ENCODE data around the gene TTI1. TPM values are rescaled to one million over a fixed set of nuclear protein-coding genes. Genes with fewer than 3 reads are reported as not detected.

The TTI1 gene
- total RNA-seq, 1 donor from 2014 or later: 30.1 TPM

- no peak for TF ChIP-seq CTCF (IDR thresholded peaks at IDR 0.05)
- ATAC-seq (ENCODE audit: low read depth) (no peak), DNase-seq (no peak)
- peaks cover 81% of the 10 kb centered on the region for H3K36me3 Mint-ChIP-seq (ENCODE audit: low read depth)
- intact Hi-C loops (cut with micrococcal nuclease): loop anchor here (1.0 kb wide), 4 partner anchors 16 to 148 kb away; partner anchors contain the start of gene TGM2
- POLR2A ChIA-PET: interaction anchor here (0.6 to 1.3 kb wide), 8 partner anchors 10 to 147 kb away, joined by 3 to 14 read pairs (median 3); partner anchors contain the start of gene TGM2
- no peaks in the 10 kb centered on the region for H3K27me3 Mint-ChIP-seq
- H3K4me1 Mint-ChIP-seq: peaks cover 50% of the 10 kb centered on the region
- CTCF ChIA-PET: interaction anchor here (0.7 to 8.3 kb wide), 19 partner anchors 9 to 149 kb away, joined by 3 to 101 read pairs (median 8); partner anchors contain the start of gene TGM2
- no peak overlapping the region for H3K4me3 Mint-ChIP-seq
- no peaks in the 10 kb centered on the region for H3K9me3 Mint-ChIP-seq
- H3K27ac Mint-ChIP-seq: no peak overlapping the region
Observed at GRCh38 chr20:38072898-38073297, 39.6 kb upstream of the TTI1 start.

- no peak overlapping the region for H3K27ac Mint-ChIP-seq
- CTCF ChIA-PET: interaction anchor here (1.5 to 1.7 kb wide), 2 partner anchors 10 to 153 kb away, joined by 4 to 6 read pairs; no protein-coding TSS in a partner anchor
- intact Hi-C loops (cut with micrococcal nuclease): no loop called here
- H3K4me1 Mint-ChIP-seq: peaks cover 36% of the 10 kb centered on the region
- POLR2A ChIA-PET: interaction anchor here (0.9 to 1.3 kb wide), 2 partner anchors 9 to 25 kb away, joined by 3 read pairs; no protein-coding TSS in a partner anchor
- no peaks in the 10 kb centered on the region for H3K27me3 Mint-ChIP-seq
- no peak for TF ChIP-seq CTCF (IDR thresholded peaks at IDR 0.05)
- H3K4me3 Mint-ChIP-seq: no peak overlapping the region
- no peak for ATAC-seq (ENCODE audit: low read depth)
- peaks cover 80% of the 10 kb centered on the region for H3K36me3 Mint-ChIP-seq (ENCODE audit: low read depth)
- H3K9me3 Mint-ChIP-seq: no peaks in the 10 kb centered on the region
- no peak for DNase-seq
Observed at GRCh38 chr20:38067717-38068365, 34.6 kb upstream of the TTI1 start.

- H3K27ac Mint-ChIP-seq: peak overlapping the region; percentile 47
- no peaks in the 10 kb centered on the region for H3K9me3 Mint-ChIP-seq
- intact Hi-C loops (cut with micrococcal nuclease): no loop called here
- peak overlapping the region; percentile 13 for H3K4me3 Mint-ChIP-seq
- ATAC-seq (ENCODE audit: low read depth) (no peak), DNase-seq (no peak)
- H3K36me3 Mint-ChIP-seq (ENCODE audit: low read depth): peaks cover 73% of the 10 kb centered on the region
- H3K27me3 Mint-ChIP-seq: no peaks in the 10 kb centered on the region
- no peak for TF ChIP-seq CTCF (IDR thresholded peaks at IDR 0.05)
- ChIA-PET CTCF (interaction anchor here (1.5 to 1.7 kb wide), 2 partner anchors 9 to 154 kb away, joined by 4 to 6 read pairs; no protein-coding TSS in a partner anchor), POLR2A (interaction anchor here (0.9 to 1.3 kb wide), 2 partner anchors 9 to 26 kb away, joined by 3 read pairs; no protein-coding TSS in a partner anchor)
- H3K4me1 Mint-ChIP-seq: peaks cover 34% of the 10 kb centered on the region
Observed at GRCh38 chr20:38066969-38067716, 33.9 kb upstream of the TTI1 start.

GRCh38 chr20:38065764-38066375 is 32.6 kb upstream of the TTI1 start:
- Mint-ChIP-seq H3K4me3 (peak overlapping the region; percentile 63), H3K27ac (peak overlapping the region; percentile 62), H3K9me3 (no peaks in the 10 kb centered on the region), H3K36me3 (ENCODE audit: low read depth) (peaks cover 60% of the 10 kb centered on the region), H3K27me3 (no peaks in the 10 kb centered on the region), H3K4me1 (peaks cover 34% of the 10 kb centered on the region)
- DNase-seq: no peak
- CTCF ChIA-PET: interaction anchor here (0.6 to 1.4 kb wide), 2 partner anchors 8 to 17 kb away, joined by 4 read pairs; no protein-coding TSS in a partner anchor
- intact Hi-C loops (cut with micrococcal nuclease): no loop called here
- ATAC-seq (ENCODE audit: low read depth): no peak
- POLR2A ChIA-PET: interaction anchor here (0.6 to 1.3 kb wide), 4 partner anchors 11 to 33 kb away, joined by 3 to 8 read pairs (median 4); partner anchors contain the start of gene TTI1
- TF ChIP-seq CTCF (IDR thresholded peaks at IDR 0.05): no peak

Data from activated B cell treated with CpG ODN at 0.5 μM for 24 hours (primary cell).